ENCODE data around the gene HPSE2. TPM values are rescaled to one million over a fixed set of nuclear protein-coding genes. Genes with fewer than 3 reads are reported as not detected.
"Not testable (repeated sequence)": the region's sequence is repeated elsewhere in the genome, so short reads cannot be mapped to it uniquely, and the experiment has no call there.

HPSE2 gene
- total RNA-seq, 1 donor from 2014 or later: not detected

DNA sequence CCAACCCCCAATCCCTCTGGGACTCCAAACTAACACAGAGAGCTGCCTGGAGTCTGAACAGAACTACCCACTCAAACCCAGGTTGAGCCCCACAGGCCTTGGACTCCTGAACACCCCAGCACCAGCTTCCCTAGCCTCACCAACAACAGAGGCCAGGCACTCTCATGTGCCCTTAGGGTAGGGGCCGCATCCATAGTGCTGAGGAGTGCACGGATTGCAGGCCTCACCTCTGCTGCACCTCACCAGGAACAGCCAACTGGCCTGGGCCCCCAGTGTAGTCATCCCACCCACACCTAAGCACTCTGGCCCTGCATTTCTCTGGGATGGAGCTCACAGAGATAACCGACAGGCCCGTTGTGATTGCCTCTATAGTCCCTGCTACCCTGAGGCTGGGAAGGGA lies 194.2 kb downstream of the HPSE2 start:
- Mint-ChIP-seq H3K27me3 (ENCODE audit: insufficient read depth) (peaks cover 2% of the 10 kb centered on the region), H3K4me3 (no peak overlapping the region), H3K27ac (no peak overlapping the region), H3K9me3 (no peaks in the 10 kb centered on the region), H3K36me3 (ENCODE audit: low read depth) (no peaks in the 10 kb centered on the region), H3K4me1 (ENCODE audit: low read depth) (no peaks in the 10 kb centered on the region)
- no peak for DNase-seq (ENCODE audit: low spot score)
- intact Hi-C loops (cut with micrococcal nuclease): loop anchor here (5.0 kb wide), 1 partner anchor 294 kb away; no protein-coding TSS in a partner anchor

- H3K4me3 Mint-ChIP-seq: no peak overlapping the region
- H3K27ac Mint-ChIP-seq: no peak overlapping the region
- H3K9me3 Mint-ChIP-seq: no peaks in the 10 kb centered on the region
- DNase-seq (ENCODE audit: low spot score): no peak
- intact Hi-C loops (cut with micrococcal nuclease): no loop called here
- no peaks in the 10 kb centered on the region for H3K4me1 Mint-ChIP-seq (ENCODE audit: low read depth)
- no peaks in the 10 kb centered on the region for H3K36me3 Mint-ChIP-seq (ENCODE audit: low read depth)
- no peaks in the 10 kb centered on the region for H3K27me3 Mint-ChIP-seq (ENCODE audit: insufficient read depth)
Observed at GRCh38 chr10:99013885-99014284, 221.8 kb downstream of the HPSE2 start.

- Mint-ChIP-seq H3K36me3 (ENCODE audit: low read depth) (no peaks in the 10 kb centered on the region), H3K4me1 (ENCODE audit: low read depth) (no peaks in the 10 kb centered on the region), H3K27me3 (ENCODE audit: insufficient read depth) (no peaks in the 10 kb centered on the region), H3K4me3 (no peak overlapping the region), H3K9me3 (peaks cover 9% of the 10 kb centered on the region), H3K27ac (no peak overlapping the region)
- no peak for DNase-seq (ENCODE audit: low spot score)
- intact Hi-C loops (cut with micrococcal nuclease): no loop called here
Observed at GRCh38 chr10:99010286-99010685, 225.4 kb downstream of the HPSE2 start.

DNA sequence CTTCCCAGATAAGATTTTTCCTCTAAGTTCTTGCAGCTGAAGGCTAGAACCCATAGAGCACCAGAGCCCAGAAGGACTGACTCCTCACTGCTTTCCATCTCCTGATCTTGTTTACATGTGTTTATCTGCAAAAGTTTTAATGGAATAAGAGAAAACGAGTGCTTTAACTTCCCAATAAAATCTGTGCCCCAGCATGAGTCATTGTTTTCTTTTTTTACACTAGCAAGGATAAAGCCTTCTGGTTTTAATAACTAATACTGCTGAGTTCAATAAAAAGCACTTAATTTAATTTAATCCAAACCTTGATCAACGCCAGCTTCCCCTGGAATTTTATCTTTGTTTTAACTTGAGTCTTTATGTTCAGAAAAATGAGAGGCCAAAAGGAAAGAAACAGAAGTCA lies 227.6 kb downstream of the HPSE2 start:
- H3K36me3 Mint-ChIP-seq (ENCODE audit: low read depth): no peaks in the 10 kb centered on the region
- H3K4me3 Mint-ChIP-seq: no peak overlapping the region
- H3K27ac Mint-ChIP-seq: no peak overlapping the region
- DNase-seq (ENCODE audit: low spot score): no peak
- H3K4me1 Mint-ChIP-seq (ENCODE audit: low read depth): no peaks in the 10 kb centered on the region
- no peaks in the 10 kb centered on the region for H3K27me3 Mint-ChIP-seq (ENCODE audit: insufficient read depth)
- peaks cover 17% of the 10 kb centered on the region for H3K9me3 Mint-ChIP-seq
- intact Hi-C loops (cut with micrococcal nuclease): no loop called here

DNA sequence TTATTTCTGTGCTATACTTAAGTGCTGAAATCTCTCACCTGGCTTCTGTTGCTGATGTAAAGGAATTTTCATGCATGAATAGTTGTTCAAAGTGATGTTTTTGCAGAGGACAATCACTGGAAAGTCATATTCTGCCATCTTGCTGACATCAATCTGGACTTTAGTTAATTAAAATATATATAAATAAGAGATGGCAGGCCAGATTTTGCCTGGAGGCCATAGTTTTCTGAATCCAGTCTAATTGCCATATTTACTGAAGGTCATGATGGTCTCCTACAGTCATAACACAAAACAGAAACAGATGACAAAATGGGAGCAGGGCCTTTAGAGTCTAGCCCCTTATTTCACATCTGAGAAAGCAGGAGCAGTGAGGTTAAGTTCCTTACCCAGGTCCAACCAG lies 228.2 kb downstream of the HPSE2 start:
- no peak for DNase-seq (ENCODE audit: low spot score)
- Mint-ChIP-seq H3K27me3 (ENCODE audit: insufficient read depth) (no peaks in the 10 kb centered on the region), H3K4me3 (no peak overlapping the region), H3K27ac (no peak overlapping the region), H3K9me3 (peaks cover 17% of the 10 kb centered on the region), H3K4me1 (ENCODE audit: low read depth) (no peaks in the 10 kb centered on the region), H3K36me3 (ENCODE audit: low read depth) (no peaks in the 10 kb centered on the region)
- intact Hi-C loops (cut with micrococcal nuclease): no loop called here

DNA sequence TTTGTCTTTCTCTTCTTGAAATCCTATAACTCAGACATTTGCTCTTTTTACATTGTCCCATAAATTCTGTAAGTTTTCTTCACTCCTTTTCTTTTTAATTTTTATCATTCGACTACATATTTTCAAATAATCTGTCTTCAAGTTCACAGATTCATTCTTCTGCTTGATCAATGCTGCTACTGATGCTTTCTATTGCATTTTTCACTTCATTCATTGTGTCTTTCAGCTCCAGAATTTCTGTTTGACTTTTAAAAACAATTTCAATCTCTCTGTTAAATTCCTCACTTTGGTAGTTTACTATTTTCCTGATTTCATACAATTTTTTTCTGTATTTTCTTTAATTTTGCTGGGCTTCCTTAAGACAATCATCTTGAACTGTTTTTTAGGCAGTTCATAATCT lies 230.4 kb downstream of the HPSE2 start:
- H3K27ac Mint-ChIP-seq: no peak overlapping the region
- no peaks in the 10 kb centered on the region for H3K36me3 Mint-ChIP-seq (ENCODE audit: low read depth)
- intact Hi-C loops (cut with micrococcal nuclease): no loop called here
- no peak for DNase-seq (ENCODE audit: low spot score)
- peaks cover 17% of the 10 kb centered on the region for H3K9me3 Mint-ChIP-seq
- H3K4me3 Mint-ChIP-seq: no peak overlapping the region
- H3K4me1 Mint-ChIP-seq (ENCODE audit: low read depth): no peaks in the 10 kb centered on the region
- no peaks in the 10 kb centered on the region for H3K27me3 Mint-ChIP-seq (ENCODE audit: insufficient read depth)

GRCh38 chr10:99004738-99005137 lies 230.9 kb downstream of the HPSE2 start:
- intact Hi-C loops (cut with micrococcal nuclease): no loop called here
- no peaks in the 10 kb centered on the region for H3K27me3 Mint-ChIP-seq (ENCODE audit: insufficient read depth)
- H3K4me3 Mint-ChIP-seq: no peak overlapping the region
- H3K4me1 Mint-ChIP-seq (ENCODE audit: low read depth): no peaks in the 10 kb centered on the region
- DNase-seq (ENCODE audit: low spot score): no peak
- H3K9me3 Mint-ChIP-seq: peaks cover 17% of the 10 kb centered on the region
- no peak overlapping the region for H3K27ac Mint-ChIP-seq
- H3K36me3 Mint-ChIP-seq (ENCODE audit: low read depth): no peaks in the 10 kb centered on the region

- peaks cover 17% of the 10 kb centered on the region for H3K9me3 Mint-ChIP-seq
- intact Hi-C loops (cut with micrococcal nuclease): no loop called here
- DNase-seq (ENCODE audit: low spot score): no peak
- H3K27me3 Mint-ChIP-seq (ENCODE audit: insufficient read depth): no peaks in the 10 kb centered on the region
- H3K4me1 Mint-ChIP-seq (ENCODE audit: low read depth): no peaks in the 10 kb centered on the region
- no peak overlapping the region for H3K27ac Mint-ChIP-seq
- H3K4me3 Mint-ChIP-seq: no peak overlapping the region
- no peaks in the 10 kb centered on the region for H3K36me3 Mint-ChIP-seq (ENCODE audit: low read depth)
Observed at GRCh38 chr10:99002392-99002791, 233.3 kb downstream of the HPSE2 start.

DNA sequence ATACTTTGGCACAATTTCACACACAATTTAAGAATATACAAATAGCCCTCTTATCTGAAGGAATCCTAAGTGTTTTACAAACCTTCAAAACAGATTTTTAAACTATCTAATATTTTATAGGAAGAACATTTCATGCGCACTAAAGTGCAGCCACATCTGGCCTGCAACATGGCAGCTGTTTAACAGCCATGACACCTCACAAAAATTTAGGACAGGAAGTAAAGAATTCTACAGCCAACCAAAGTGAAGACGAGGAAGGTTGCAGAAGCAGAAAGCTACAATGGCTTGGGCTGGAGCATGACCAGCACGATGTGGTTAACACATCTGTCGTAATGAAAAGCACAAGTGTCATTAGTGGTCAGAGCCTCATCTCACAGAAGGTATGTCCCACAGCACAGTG lies 238.1 kb downstream of the HPSE2 start:
- H3K9me3 Mint-ChIP-seq: no peaks in the 10 kb centered on the region
- H3K27me3 Mint-ChIP-seq (ENCODE audit: insufficient read depth): no peaks in the 10 kb centered on the region
- intact Hi-C loops (cut with micrococcal nuclease): no loop called here
- DNase-seq (ENCODE audit: low spot score): no peak
- no peaks in the 10 kb centered on the region for H3K4me1 Mint-ChIP-seq (ENCODE audit: low read depth)
- no peak overlapping the region for H3K4me3 Mint-ChIP-seq
- H3K36me3 Mint-ChIP-seq (ENCODE audit: low read depth): no peaks in the 10 kb centered on the region
- H3K27ac Mint-ChIP-seq: no peak overlapping the region

GRCh38 chr10:98994030-98994429 lies 241.6 kb downstream of the HPSE2 start:
- Mint-ChIP-seq H3K4me3 (no peak overlapping the region), H3K36me3 (ENCODE audit: low read depth) (no peaks in the 10 kb centered on the region), H3K4me1 (ENCODE audit: low read depth) (no peaks in the 10 kb centered on the region), H3K27ac (no peak overlapping the region), H3K9me3 (no peaks in the 10 kb centered on the region), H3K27me3 (ENCODE audit: insufficient read depth) (no peaks in the 10 kb centered on the region)
- intact Hi-C loops (cut with micrococcal nuclease): no loop called here
- DNase-seq (ENCODE audit: low spot score): no peak

- H3K36me3 Mint-ChIP-seq (ENCODE audit: low read depth); H3K4me3 Mint-ChIP-seq; DNase-seq (ENCODE audit: low spot score); H3K4me1 Mint-ChIP-seq (ENCODE audit: low read depth); H3K9me3 Mint-ChIP-seq; H3K27me3 Mint-ChIP-seq (ENCODE audit: insufficient read depth); intact Hi-C loops (cut with micrococcal nuclease); H3K27ac Mint-ChIP-seq: not testable (repeated sequence)
Observed at GRCh38 chr10:98983751-98984150, 251.9 kb downstream of the HPSE2 start.

- Mint-ChIP-seq H3K9me3 (no peaks in the 10 kb centered on the region), H3K36me3 (ENCODE audit: low read depth) (no peaks in the 10 kb centered on the region), H3K27me3 (ENCODE audit: insufficient read depth) (no peaks in the 10 kb centered on the region), H3K27ac (no peak overlapping the region), H3K4me1 (ENCODE audit: low read depth) (no peaks in the 10 kb centered on the region), H3K4me3 (no peak overlapping the region)
- intact Hi-C loops (cut with micrococcal nuclease): no loop called here
- DNase-seq (ENCODE audit: low spot score): no peak
Observed at GRCh38 chr10:98980353-98980752, 255.3 kb downstream of the HPSE2 start.

- Mint-ChIP-seq H3K27me3 (ENCODE audit: insufficient read depth) (no peaks in the 10 kb centered on the region), H3K9me3 (no peaks in the 10 kb centered on the region), H3K27ac (no peak overlapping the region), H3K4me3 (no peak overlapping the region), H3K4me1 (ENCODE audit: low read depth) (no peaks in the 10 kb centered on the region), H3K36me3 (ENCODE audit: low read depth) (no peaks in the 10 kb centered on the region)
- no peak for DNase-seq (ENCODE audit: low spot score)
- intact Hi-C loops (cut with micrococcal nuclease): no loop called here
Observed at GRCh38 chr10:98971464-98971863, 264.2 kb downstream of the HPSE2 start.

- Mint-ChIP-seq H3K27me3 (ENCODE audit: insufficient read depth) (no peaks in the 10 kb centered on the region), H3K36me3 (ENCODE audit: low read depth) (no peaks in the 10 kb centered on the region), H3K4me3 (no peak overlapping the region), H3K9me3 (peaks cover 3% of the 10 kb centered on the region), H3K27ac (no peak overlapping the region), H3K4me1 (ENCODE audit: low read depth) (no peaks in the 10 kb centered on the region)
- DNase-seq (ENCODE audit: low spot score): no peak
- intact Hi-C loops (cut with micrococcal nuclease): no loop called here
Observed at GRCh38 chr10:98967601-98968000, 268.1 kb downstream of the HPSE2 start.

Data from activated T-helper 1 cell treated with anti-CD3 and anti-CD28 coated beads, Interleukin-12 subunit alpha, Interleukin-12 subunit beta, Interleukin-2, Interleukin-4 antibody, amounts not matched to agents 30 ng/mL and 10 ng/mL and 1 ng/mL, durations not matched to agents 14 hours and 24 hours and 36 hours (primary cell).